ENCODE measurements around the gene WSCD2. TPM values are rescaled to one million over a fixed set of nuclear protein-coding genes. Genes with fewer than 3 reads are reported as not detected.

WSCD2 gene
- total RNA-seq, 1 donor from 2014 or later: 4.2 TPM

- Histone ChIP-seq H3K27ac (no peak overlapping the region), H3K9me3 (no peaks in the 10 kb centered on the region), H3K27me3 (no peaks in the 10 kb centered on the region), H3K4me1 (no peaks in the 10 kb centered on the region), H3K36me3 (no peaks in the 10 kb centered on the region), H3K4me3 (no peak overlapping the region)
- DNase-seq (ENCODE audit: extremely low spot score in 2 of 2): no peak
- intact Hi-C loops (cut with DNase I): no loop called here
- TF ChIP-seq CTCF (IDR thresholded peaks at IDR 0.05) (no peak), POLR2A (IDR thresholded peaks at IDR 0.05) (no peak), POLR2AphosphoS5 (IDR thresholded peaks at IDR 0.05; ENCODE audit: insufficient read depth in 1 of 2, low read depth in 1 of 2) (no peak)
Observed at GRCh38 chr12:108182096-108182495, 53.0 kb downstream of the WSCD2 start.

- intact Hi-C loops (cut with DNase I): no loop called here
- no peak for DNase-seq (ENCODE audit: extremely low spot score in 2 of 2)
- TF ChIP-seq POLR2AphosphoS5 (IDR thresholded peaks at IDR 0.05; ENCODE audit: insufficient read depth in 1 of 2, low read depth in 1 of 2) (no peak), POLR2A (IDR thresholded peaks at IDR 0.05) (no peak), CTCF (IDR thresholded peaks at IDR 0.05) (no peak)
- no peaks in the 10 kb centered on the region for H3K9me3 ChIP-seq
- no peak overlapping the region for H3K27ac ChIP-seq
- H3K27me3 ChIP-seq: no peaks in the 10 kb centered on the region
- H3K4me1 ChIP-seq: no peaks in the 10 kb centered on the region
- H3K4me3 ChIP-seq: no peak overlapping the region
- H3K36me3 ChIP-seq: no peaks in the 10 kb centered on the region
Observed at GRCh38 chr12:108185002-108185401, 55.9 kb downstream of the WSCD2 start.

- TF ChIP-seq CTCF (IDR thresholded peaks at IDR 0.05) (no peak), POLR2AphosphoS5 (IDR thresholded peaks at IDR 0.05; ENCODE audit: insufficient read depth in 1 of 2, low read depth in 1 of 2) (no peak), POLR2A (IDR thresholded peaks at IDR 0.05) (no peak)
- Histone ChIP-seq H3K27me3 (no peaks in the 10 kb centered on the region), H3K36me3 (no peaks in the 10 kb centered on the region), H3K9me3 (no peaks in the 10 kb centered on the region), H3K4me3 (no peak overlapping the region), H3K4me1 (no peaks in the 10 kb centered on the region), H3K27ac (no peak overlapping the region)
- intact Hi-C loops (cut with DNase I): no loop called here
- no peak for DNase-seq (ENCODE audit: extremely low spot score in 2 of 2)
Observed at GRCh38 chr12:108187831-108188230, 58.7 kb downstream of the WSCD2 start.

- intact Hi-C loops (cut with DNase I): no loop called here
- H3K4me3 ChIP-seq: no peak overlapping the region
- no peaks in the 10 kb centered on the region for H3K9me3 ChIP-seq
- H3K27ac ChIP-seq: no peak overlapping the region
- no peaks in the 10 kb centered on the region for H3K36me3 ChIP-seq
- no peak for DNase-seq (ENCODE audit: extremely low spot score in 2 of 2)
- no peaks in the 10 kb centered on the region for H3K4me1 ChIP-seq
- no peaks in the 10 kb centered on the region for H3K27me3 ChIP-seq
- TF ChIP-seq POLR2A (IDR thresholded peaks at IDR 0.05): no peak
- TF ChIP-seq CTCF (IDR thresholded peaks at IDR 0.05): no peak
- TF ChIP-seq POLR2AphosphoS5 (IDR thresholded peaks at IDR 0.05; ENCODE audit: insufficient read depth in 1 of 2, low read depth in 1 of 2): no peak
Observed at GRCh38 chr12:108190529-108190928, 61.4 kb downstream of the WSCD2 start.

GRCh38 chr12:108191086-108191485, 62.0 kb downstream of the WSCD2 start:
- H3K27me3 ChIP-seq: no peaks in the 10 kb centered on the region
- no peaks in the 10 kb centered on the region for H3K4me1 ChIP-seq
- H3K4me3 ChIP-seq: no peak overlapping the region
- H3K36me3 ChIP-seq: no peaks in the 10 kb centered on the region
- TF ChIP-seq CTCF (IDR thresholded peaks at IDR 0.05) (no peak), POLR2AphosphoS5 (IDR thresholded peaks at IDR 0.05; ENCODE audit: insufficient read depth in 1 of 2, low read depth in 1 of 2) (no peak), POLR2A (IDR thresholded peaks at IDR 0.05) (no peak)
- no peak overlapping the region for H3K27ac ChIP-seq
- DNase-seq (ENCODE audit: extremely low spot score in 2 of 2): no peak
- intact Hi-C loops (cut with DNase I): no loop called here
- no peaks in the 10 kb centered on the region for H3K9me3 ChIP-seq

All from vagina (tissue), 2 donors.